K562 (cell line): ENCODE results near the gene IPO11. TPM values are rescaled to one million over a fixed set of nuclear protein-coding genes. Genes with fewer than 3 reads are reported as not detected.

Source experiments
- ATAC-seq: fragments of 200-7000 bp; cut with Tn5 transposase; 3 replicates; pipeline ENCODE4 v1.9.1; 2020; ENCODE audit warnings: moderate library complexity
- BruUV-seq: library from RNA; stranded (reverse); fragments of 400-500 nt; replicated peaks from 2 replicates; lab custom pipeline; 2021; lab: Mats Ljungman, UMichigan
- CTCF ChIA-PET: fragments of 300-600 bp; formaldehyde crosslinking; extraction: SDS; loops from one replicate; lab custom pipeline; 2021; ENCODE audit warnings: low intra/inter-chr PET ratio; lab: Yijun Ruan, JAX
- POLR2A ChIA-PET: fragments of 300-600, 350-650 bp; sonication (Branson Sonifier 250); formaldehyde crosslinking; extraction: SDS; loops from one replicate; lab custom pipeline; 2021; ENCODE audit warnings: antibody characterized with exemption, inconsistent platforms; lab: Yijun Ruan, JAX
- DNase-seq, 4 experiments: peaks; one replicate each; pipeline versions ENCODE4 v3.0.0 to v3.0.0-alpha.2; 2011 to 2018; ENCODE audit warnings: low spot score in 3 of 4, mixed read lengths in 3 of 4; ENCODE audit errors: extremely low read depth in 1 of 4
- FAIRE-seq: peaks from 2 replicates; lab custom pipeline; 2011; peaks lifted over from hg19 to GRCh38; lab: Jason Lieb, UNC
- H2AFZ ChIP-seq: 2 replicates; pipeline ENCODE4 v1.6.0; 2011; ENCODE audit warnings: low read depth, low read length, control low read depth, inconsistent platforms
- H3K27ac ChIP-seq: fragments of 200-600 bp; 3 replicates; pipeline ENCODE4 v1.8.0; 2011; ENCODE audit warnings: low read depth, mild to moderate bottlenecking, control low read depth, inconsistent platforms, low read length, moderate library complexity, mixed read lengths; ENCODE audit errors: extremely low read depth
- H3K27me3 ChIP-seq, 2 experiments: fragments of 300-600 bp in 1 of 2; 2 replicates in 1 of 2; 3 replicates in 1 of 2; pipeline versions ENCODE4 v1.6.0 to v1.8.0; 2011; ENCODE audit warnings: inconsistent platforms in 2 of 2, low read length in 2 of 2, mild to moderate bottlenecking in 1 of 2, mixed read lengths in 1 of 2, moderate library complexity in 1 of 2; ENCODE audit not compliant: control insufficient read depth in 2 of 2, insufficient read depth in 2 of 2
- H3K36me3 ChIP-seq: fragments of 300-600 bp; 3 replicates; pipeline ENCODE4 v1.8.0; 2011; ENCODE audit warnings: mild to moderate bottlenecking, low read length, inconsistent platforms; ENCODE audit not compliant: control insufficient read depth, insufficient read depth
- H3K4me1 ChIP-seq, 2 experiments: fragments of 200-600 bp in 1 of 2; replicated peaks in 1 of 2; 2 replicates in 1 of 2; 3 replicates in 1 of 2; pipeline versions ENCODE4 v1.5.1 to v1.8.0; 2011; ENCODE audit warnings: inconsistent platforms in 2 of 2, low read length in 2 of 2, mild to moderate bottlenecking in 1 of 2, mixed read lengths in 1 of 2, moderate library complexity in 1 of 2; ENCODE audit not compliant: control insufficient read depth in 2 of 2, insufficient read depth in 2 of 2
- H3K4me2 ChIP-seq: 2 replicates; pipeline ENCODE4 v1.6.1; 2011; ENCODE audit warnings: low read length, control low read depth, inconsistent platforms, mixed read lengths; ENCODE audit not compliant: insufficient read depth
- H3K4me3 ChIP-seq: fragments of 200-600 bp; sonication (generic), shearing (Covaris generic); 2 replicates; pipeline ENCODE4 v1.5.1; 2016; ENCODE audit warnings: control low read depth, inconsistent platforms
- H3K79me2 ChIP-seq: fragments of 200-600 bp; 3 replicates; pipeline ENCODE4 v1.8.0; 2011; ENCODE audit warnings: low read length, inconsistent platforms; ENCODE audit not compliant: control insufficient read depth, insufficient read depth
- H3K9ac ChIP-seq, 2 experiments: 2 replicates each; pipeline versions ENCODE4 v1.6.0 to v1.6.1; 2011; ENCODE audit warnings: low read depth in 2 of 2, low read length in 2 of 2, control low read depth in 1 of 2, inconsistent platforms in 1 of 2, mild to moderate bottlenecking in 1 of 2, mixed read lengths in 1 of 2; ENCODE audit not compliant: insufficient read depth in 1 of 2
- H3K9me1 ChIP-seq: one replicate; pipeline ENCODE4 v1.6.0; 2011; ENCODE audit warnings: inconsistent platforms, mild to moderate bottlenecking, low read length, moderate library complexity; ENCODE audit not compliant: control insufficient read depth, insufficient read depth
- H3K9me3 ChIP-seq: replicated peaks from 2 replicates; pipeline ENCODE4 v1.5.1; 2011; ENCODE audit warnings: low read depth, low read length, inconsistent platforms; ENCODE audit not compliant: control insufficient read depth, insufficient read depth
- H4K20me1 ChIP-seq: replicated peaks from 2 replicates; pipeline ENCODE4 v1.6.1; 2011; ENCODE audit warnings: low read length, inconsistent platforms, mixed read lengths; ENCODE audit not compliant: control insufficient read depth, insufficient read depth
- ATF7 ChIP-seq: fragments of 450-650 bp; IDR thresholded peaks from 2 replicates; pipeline ENCODE4 v1.7.1; 2014; ENCODE audit warnings: mild to moderate bottlenecking, moderate library complexity
- BRF1 ChIP-seq: IDR thresholded peaks from 3 replicates; pipeline ENCODE4 v1.6.1; 2011; ENCODE audit warnings: borderline replicate concordance, mild to moderate bottlenecking; ENCODE audit not compliant: insufficient read length; ENCODE audit errors: extremely low read depth
- DPF2 ChIP-seq: fragments of 450-650 bp; IDR thresholded peaks from 2 replicates; pipeline ENCODE4 v1.6.1; 2016
- E2F1 ChIP-seq: sonication (generic); formaldehyde crosslinking; IDR thresholded peaks from 2 replicates; pipeline ENCODE4 v1.8.1; 2023; ENCODE audit warnings: mild to moderate bottlenecking, missing genetic modification reagents, moderate library complexity
- FOXP1 ChIP-seq: sonication (generic); formaldehyde crosslinking; IDR thresholded peaks from 2 replicates; pipeline ENCODE4 v1.8.0; 2022; ENCODE audit warnings: mild to moderate bottlenecking, missing genetic modification reagents
- GTF2F1 ChIP-seq: IDR thresholded peaks from 2 replicates; pipeline ENCODE4 v1.6.1; 2011; ENCODE audit warnings: low read depth, low read length, improper control_type of control experiment
- HDAC6 ChIP-seq: IDR thresholded peaks from 2 replicates; pipeline ENCODE4 v1.6.1; 2012; ENCODE audit warnings: low read depth, mild to moderate bottlenecking, control low read depth, inconsistent platforms, low read length, moderate library complexity
- HEY1 ChIP-seq: fragments of 250-450 bp; sonication (Bioruptor Pico); IDR thresholded peaks from 2 replicates; pipeline ENCODE4 v1.5.0; 2020; ENCODE audit warnings: mild to moderate bottlenecking, moderate library complexity, borderline replicate concordance
- MAZ ChIP-seq, 2 experiments: fragments of 450-650 bp in 1 of 2; sonication (generic) in 1 of 2; formaldehyde crosslinking; IDR thresholded peaks in 1 of 2; conservative IDR thresholded peaks in 1 of 2; 2 replicates each; pipeline versions ENCODE4 v1.4.0 to v1.5.0; 2020; ENCODE audit warnings: mild to moderate bottlenecking in 1 of 2, missing genetic modification reagents in 1 of 2
- MBD1 ChIP-seq: fragments of 250-450 bp; sonication (Bioruptor Pico); IDR thresholded peaks from 2 replicates; pipeline ENCODE4 v1.8.0; 2022; ENCODE audit warnings: inconsistent platforms
- NUFIP1 ChIP-seq: fragments of 450-650 bp; IDR thresholded peaks from 2 replicates; pipeline ENCODE4 v1.6.1; 2018; ENCODE audit not compliant: partially characterized antibody
- RBM22 ChIP-seq: fragments of 200-400 bp; formaldehyde crosslinking; IDR thresholded peaks from 2 replicates; pipeline ENCODE4 v1.6.1; 2018; ENCODE audit warnings: low read length, low read depth; ENCODE audit not compliant: poor library complexity, severe bottlenecking
- SAP30 ChIP-seq: fragments of 200-600 bp; sonication (generic); IDR thresholded peaks from 2 replicates; pipeline ENCODE4 v1.6.1; 2012; ENCODE audit warnings: borderline replicate concordance, low read depth, mild to moderate bottlenecking, moderate library complexity, low read length, control low read depth, inconsistent platforms; ENCODE audit not compliant: insufficient read depth, poor library complexity, severe bottlenecking
- XRCC4 ChIP-seq: IDR thresholded peaks from one replicate; pipeline ENCODE4 v1.6.1; 2011; ENCODE audit not compliant: insufficient read depth, insufficient read length; ENCODE audit errors: extremely low read depth
- ZBTB17 ChIP-seq: fragments of 450-650 bp; formaldehyde crosslinking; IDR thresholded peaks from 2 replicates; pipeline ENCODE4 v1.4.0; 2020; ENCODE audit warnings: mild to moderate bottlenecking
- ZNF76 ChIP-seq: fragments of 250-450 bp; sonication (Bioruptor Pico); IDR thresholded peaks from 2 replicates; pipeline ENCODE4 v1.4.0; 2020; ENCODE audit warnings: mild to moderate bottlenecking, moderate library complexity, borderline replicate concordance
- ZSCAN29 ChIP-seq: fragments of 450-650 bp; IDR thresholded peaks from 2 replicates; pipeline ENCODE4 v1.6.1; 2017
- WGBS: fragments of 100-300 bp; shearing (Covaris generic); methylation state at CpG from one replicate; pipeline ENCODE4 v1.1.6; 2016; ENCODE audit warnings: low coverage, mixed read lengths; ENCODE audit not compliant: insufficient coverage; ENCODE audit errors: missing lambda C conversion rate; 5-methylcytosine and 5-hydroxymethylcytosine counted together
- in situ Hi-C: fragments of 300-500 bp; cut with MboI; formaldehyde crosslinking; loops from 4 replicates; pipeline ENCODE4 v1.15.0; 2018; ENCODE audit warnings: inconsistent platforms, mixed read lengths
- intact Hi-C: fragments of 100-400 bp; cut with micrococcal nuclease; formaldehyde crosslinking; loops from 2 replicates; pipeline ENCODE4 v1.14.2; 2022
- polyA plus RNA-seq, 8 experiments: library from polyadenylated mRNA; depleted of rRNA in 4 of 8; stranded (reverse) in 5 of 8; unstranded in 3 of 8; fragments of >200 nt; fragmentation: Nextera tagmentation in 2 of 8; fragmentation: Illumina TruSeq in 1 of 8; extraction: Ambion mirVana in 2 of 8; extraction: Trizol in 1 of 8; gene quantifications; 2 replicates each; pipeline versions ENCODE4 v1.2.1 to v1.2.3, GENCODE V29; 2011 to 2014; ENCODE audit warnings: inconsistent platforms in 1 of 8, missing spikeins in 1 of 8
- total RNA-seq, 7 experiments: library from RNA; depleted of rRNA in 6 of 7; stranded (reverse); fragments of >200 nt in 6 of 7; fragmentation: Illumina TruSeq in 2 of 7; extraction: Trizol in 2 of 7; gene quantifications; 2 replicates each; pipeline versions ENCODE4 v1.2.1 to v1.2.3, GENCODE V29; 2011 to 2021; ENCODE audit warnings: low replicate concordance in 1 of 7
- TF ChIP-seq, protein P1 (sequence below): sonication (generic); formaldehyde crosslinking; IDR thresholded peaks from 2 replicates; pipeline ENCODE4 v1.4.0; 2020; ENCODE audit warnings: mild to moderate bottlenecking, missing genetic modification reagents

Gene IPO11
- total and polyA plus RNA-seq, 9 of the 15 experiments (the other 6 are each of a cell fraction or from before 2014, with no cell fraction given) = 38.7 to 96.0 (median 70.9) TPM

DNA sequence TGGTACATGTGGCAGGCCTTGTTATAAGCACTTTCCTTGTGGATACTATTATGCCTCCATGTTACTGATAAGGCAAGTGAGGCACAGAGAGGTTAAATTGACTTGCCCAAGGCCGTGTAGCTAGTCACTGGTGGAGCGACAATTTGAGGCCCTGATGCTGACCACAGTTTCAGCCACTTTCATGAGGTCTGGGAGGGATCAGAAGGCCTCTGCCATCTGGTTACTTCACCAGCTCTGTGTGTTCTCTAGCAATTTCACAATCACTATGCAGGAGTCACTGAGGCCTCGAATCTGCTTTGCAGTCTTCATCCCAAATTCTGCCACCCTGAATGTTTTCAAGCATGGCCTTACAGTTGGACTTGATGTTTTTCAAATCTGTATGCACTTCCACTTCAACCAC, 175.2 kb downstream of the IPO11 start:
- H2AFZ ChIP-seq = no peak overlapping the region
- DNase-seq (no peak), ATAC-seq (no peak), FAIRE-seq (no peak)
- 95% methylated on average over 3 of the region's 3 CpGs for WGBS
- no peaks in the 10 kb centered on the region for H3K9me1 ChIP-seq
- intact Hi-C loops (loop anchor here (2.0 kb wide), 1 partner anchor 127 kb away; no protein-coding TSS in a partner anchor), in situ Hi-C loops (no loop called here)
- no peaks in the 10 kb centered on the region for H3K27me3 ChIP-seq
- H3K9ac ChIP-seq = no peak overlapping the region
- no peaks in the 10 kb centered on the region for H3K9me3 ChIP-seq
- H3K36me3 ChIP-seq = peaks cover 29% of the 10 kb centered on the region
- ChIA-PET POLR2A (no interaction called here), CTCF (no interaction called here)
- no peaks in the 10 kb centered on the region for H4K20me1 ChIP-seq
- H3K27ac ChIP-seq = no peak overlapping the region
- peaks cover 3 to 15% of the 10 kb centered on the region in 2 experiments; a peak in 2 of 5 replicates for H3K4me1 ChIP-seq
- H3K79me2 ChIP-seq = no peaks in the 10 kb centered on the region
- H3K4me3 ChIP-seq = no peak overlapping the region
- H3K4me2 ChIP-seq = no peak overlapping the region
- TF ChIP-seq ZBTB17 (CRISPR knock-in tag) (no peak), MBD1 (CRISPR knock-in tag) (no peak), SAP30 (no peak), BRF1 (no peak), GTF2F1 (no peak), FOXP1 (CRISPR knock-in tag) (no peak), MAZ (CRISPR knock-in tag; conservative IDR thresholded peaks at IDR 0.05 in 1 of 2, IDR thresholded peaks at IDR 0.05 in 1 of 2) (no peak), HDAC6 (no peak), ATF7 (no peak), RBM22 (no peak), XRCC4 (no peak), ZSCAN29 (no peak), DPF2 (no peak), NUFIP1 (no peak), ZNF76 (no peak), E2F1 (CRISPR knock-in tag) (no peak), HEY1 (CRISPR knock-in tag) (no peak)
- TF ChIP-seq, protein P1, sequence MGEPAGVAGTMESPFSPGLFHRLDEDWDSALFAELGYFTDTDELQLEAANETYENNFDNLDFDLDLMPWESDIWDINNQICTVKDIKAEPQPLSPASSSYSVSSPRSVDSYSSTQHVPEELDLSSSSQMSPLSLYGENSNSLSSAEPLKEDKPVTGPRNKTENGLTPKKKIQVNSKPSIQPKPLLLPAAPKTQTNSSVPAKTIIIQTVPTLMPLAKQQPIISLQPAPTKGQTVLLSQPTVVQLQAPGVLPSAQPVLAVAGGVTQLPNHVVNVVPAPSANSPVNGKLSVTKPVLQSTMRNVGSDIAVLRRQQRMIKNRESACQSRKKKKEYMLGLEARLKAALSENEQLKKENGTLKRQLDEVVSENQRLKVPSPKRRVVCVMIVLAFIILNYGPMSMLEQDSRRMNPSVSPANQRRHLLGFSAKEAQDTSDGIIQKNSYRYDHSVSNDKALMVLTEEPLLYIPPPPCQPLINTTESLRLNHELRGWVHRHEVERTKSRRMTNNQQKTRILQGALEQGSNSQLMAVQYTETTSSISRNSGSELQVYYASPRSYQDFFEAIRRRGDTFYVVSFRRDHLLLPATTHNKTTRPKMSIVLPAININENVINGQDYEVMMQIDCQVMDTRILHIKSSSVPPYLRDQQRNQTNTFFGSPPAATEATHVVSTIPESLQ (CRISPR knock-in tag) = no peak
- no TSS peak for BruUV-seq
